Naive thymus-derived CD8-positive, alpha-beta T cell (primary cell): Measurements from ENCODE around the gene TSGA10IP. TPM values are rescaled to one million over a fixed set of nuclear protein-coding genes. Genes with fewer than 3 reads are reported as not detected.

Experiments
- ATAC-seq, 2 donors: fragments of 150-1000 bp; cut with Tn5 transposase in 1 of 2; sonication (Bioruptor Pico), chemical (Tn5 transposase) in 1 of 2; 1 replicate in 1 of 2; 2 replicates in 1 of 2; pipeline ENCODE4 v1.10.0; 2021; ENCODE audit warnings: mild to moderate bottlenecking in 2 of 2, moderate library complexity in 2 of 2
- POLR2A ChIA-PET: fragments of 350-600 bp; sonication (Branson Sonifier 250); formaldehyde crosslinking; loops from one replicate; lab custom pipeline; 2021; ENCODE audit warnings: antibody characterized with exemption; lab: Charles Lee
- DNase-seq, 10 donors: peaks; one replicate each; pipeline versions ENCODE4 v3.0.0 to v3.0.0-alpha.2; 2020 to 2022
- H3K27ac Mint-ChIP-seq, 10 donors: one replicate each; pipeline ENCODE4 v1.8.0; 2020 to 2022; ENCODE audit warnings: mild to moderate bottlenecking in 10 of 10, mixed read lengths in 10 of 10, moderate library complexity in 4 of 10, inconsistent platforms in 1 of 10
- H3K27me3 Mint-ChIP-seq, 5 donors: one replicate each; pipeline ENCODE4 v1.8.0; 2021 to 2022; ENCODE audit warnings: mixed read lengths in 5 of 5
- H3K36me3 Mint-ChIP-seq, 3 donors: one replicate each; pipeline ENCODE4 v1.8.0; 2020 to 2022; ENCODE audit warnings: mixed read lengths in 3 of 3, mild to moderate bottlenecking in 2 of 3, inconsistent platforms in 1 of 3
- H3K4me1 Mint-ChIP-seq, 4 donors: one replicate each; pipeline ENCODE4 v1.8.0; 2021 to 2022; ENCODE audit warnings: mixed read lengths in 4 of 4
- H3K4me3 Mint-ChIP-seq, 10 donors: one replicate each; pipeline ENCODE4 v1.8.0; 2020 to 2022; ENCODE audit warnings: mild to moderate bottlenecking in 10 of 10, mixed read lengths in 10 of 10, moderate library complexity in 6 of 10, inconsistent platforms in 1 of 10
- H3K9me3 Mint-ChIP-seq, 9 donors: one replicate each; pipeline ENCODE4 v1.8.0; 2020 to 2022; ENCODE audit warnings: mixed read lengths in 9 of 9, mild to moderate bottlenecking in 3 of 9, inconsistent platforms in 1 of 9, moderate library complexity in 1 of 9
- polyA plus RNA-seq, 3 donors: library from polyadenylated mRNA; unstranded; fragments of 300-500 nt; fragmentation: Illumina TruSeq; gene quantifications; one replicate each; pipeline ENCODE4 v1.2.3, GENCODE V29; 2021
- total RNA-seq, 8 experiments: library from RNA in 2 of 8; stranded (reverse) in 2 of 8; gene quantifications; one replicate each; pipeline ENCODE4 v1.2.3 and lab custom pipeline; 2021 to 2026

Gene TSGA10IP
- not detected for total RNA-seq
- polyA plus RNA-seq, result not detected
- total RNA-seq (lab: John Stamatoyannopoulos, UW), result 0 to 0.22 (median 0) reads per million in 6 experiments

GRCh38 chr11:65945430-65945911, at the start of gene TSGA10IP:
TSS of gene TSGA10IP (plus strand) at chr11:65945480. CDS start at chr11:65945676, 196 bp downstream.
- peaks cover 0 to 5% (median 0%) of the 10 kb centered on the region in 5 donors for H3K27me3 Mint-ChIP-seq
- no peak within 1 kb of the TSS for H3K4me3 Mint-ChIP-seq
- no peak within 1 kb of the TSS for H3K27ac Mint-ChIP-seq
- H3K9me3 Mint-ChIP-seq, result no peaks in the 10 kb centered on the region
- ATAC-seq (no peak), DNase-seq (no peak)
- POLR2A ChIA-PET, result interaction anchor here (1.3 kb wide), 1 partner anchor 15 kb away, joined by 3 read pairs; no protein-coding TSS in a partner anchor
- H3K36me3 Mint-ChIP-seq, result no peaks in the 10 kb centered on the region
- H3K4me1 Mint-ChIP-seq, result peaks cover 0 to 8% (median 0%) of the 10 kb centered on the region in 4 donors

- Mint-ChIP-seq H3K27ac (peak overlapping the region in 7 of 10 donors; percentile 14 to 83 (median 62)), H3K4me1 (peaks cover 12 to 42% (median 38%) of the 10 kb centered on the region in 4 donors), H3K36me3 (no peaks in the 10 kb centered on the region), H3K27me3 (peaks cover 0 to 3% (median 0%) of the 10 kb centered on the region in 5 donors), H3K9me3 (no peaks in the 10 kb centered on the region), H3K4me3 (peak overlapping the region in 6 of 10 donors; percentile 3 to 71 (median 52))
- POLR2A ChIA-PET, result interaction anchor here (1.1 to 12.2 kb wide), 4 partner anchors 10 to 36 kb away, joined by 4 to 209 read pairs (median 94); partner anchors contain the start of genes C11orf68, CTSW, DRAP1 and EFEMP2
- ATAC-seq, result no peak
- no peak for DNase-seq
Observed at GRCh38 chr11:65895482-65895981, 49.7 kb upstream of the TSGA10IP start.

- POLR2A ChIA-PET, result interaction anchor here (1.1 to 12.2 kb wide), 5 partner anchors 9 to 37 kb away, joined by 4 to 209 read pairs (median 11); partner anchors contain the start of genes C11orf68, CTSW, DRAP1 and EFEMP2
- ATAC-seq (no peak), DNase-seq (no peak)
- H3K4me3 Mint-ChIP-seq, result peak overlapping the region in 5 of 10 donors; percentile 15 to 71 (median 58)
- H3K27ac Mint-ChIP-seq, result peak overlapping the region in 5 of 10 donors; percentile 29 to 69 (median 67)
- no peaks in the 10 kb centered on the region for H3K36me3 Mint-ChIP-seq
- H3K9me3 Mint-ChIP-seq, result no peaks in the 10 kb centered on the region
- peaks cover 0 to 3% (median 0%) of the 10 kb centered on the region in 5 donors for H3K27me3 Mint-ChIP-seq
- H3K4me1 Mint-ChIP-seq, result peaks cover 13 to 47% (median 39%) of the 10 kb centered on the region in 4 donors
Observed at GRCh38 chr11:65896034-65896999, 49.0 kb upstream of the TSGA10IP start.

GRCh38 chr11:65897020-65897471, 48.2 kb upstream of the TSGA10IP start:
- DNase-seq (no peak), ATAC-seq (no peak)
- H3K4me3 Mint-ChIP-seq, result no peak overlapping the region
- H3K27ac Mint-ChIP-seq, result peak overlapping the region in 1 of 10 donors; percentile 12
- peaks cover 13 to 45% (median 36%) of the 10 kb centered on the region in 4 donors for H3K4me1 Mint-ChIP-seq
- H3K9me3 Mint-ChIP-seq, result no peaks in the 10 kb centered on the region
- H3K36me3 Mint-ChIP-seq, result no peaks in the 10 kb centered on the region
- H3K27me3 Mint-ChIP-seq, result peaks cover 0 to 3% (median 0%) of the 10 kb centered on the region in 5 donors
- POLR2A ChIA-PET, result interaction anchor here (0.7 to 10.6 kb wide), 4 partner anchors 12 to 37 kb away, joined by 3 to 183 read pairs (median 8); partner anchors contain the start of genes C11orf68, DRAP1 and MUS81

- Mint-ChIP-seq H3K36me3 (no peaks in the 10 kb centered on the region), H3K4me1 (peaks cover 4 to 33% (median 18%) of the 10 kb centered on the region in 4 donors), H3K9me3 (no peaks in the 10 kb centered on the region), H3K27me3 (peaks cover 0 to 3% (median 0%) of the 10 kb centered on the region in 5 donors), H3K4me3 (peak overlapping the region; percentile 66 to 87 (median 78)), H3K27ac (peak overlapping the region in 6 of 10 donors; percentile 52 to 92 (median 66))
- DNase-seq (no peak), ATAC-seq (no peak)
- POLR2A ChIA-PET, result interaction anchor here (0.7 to 6.2 kb wide), 9 partner anchors 9 to 414 kb away, joined by 3 to 105 read pairs (median 4); partner anchors contain the start of genes C11orf68, CCDC85B, DRAP1 and FIBP
Observed at GRCh38 chr11:65898656-65899355, 46.5 kb upstream of the TSGA10IP start.

GRCh38 chr11:65899356-65900124, 45.7 kb upstream of the TSGA10IP start:
- Mint-ChIP-seq H3K27me3 (peaks cover 0 to 4% (median 0%) of the 10 kb centered on the region in 5 donors), H3K4me3 (peak overlapping the region; percentile 50 to 78 (median 61)), H3K4me1 (peaks cover 2 to 27% (median 12%) of the 10 kb centered on the region in 4 donors), H3K9me3 (no peaks in the 10 kb centered on the region), H3K27ac (peak overlapping the region in 3 of 10 donors; percentile 28 to 58 (median 57)), H3K36me3 (no peaks in the 10 kb centered on the region)
- POLR2A ChIA-PET, result interaction anchor here (0.7 to 6.2 kb wide), 7 partner anchors 9 to 413 kb away, joined by 3 to 105 read pairs (median 14); partner anchors contain the start of genes C11orf68, CCDC85B, DRAP1 and FIBP
- ATAC-seq (peak in 1 of 2 donors; percentile 11), DNase-seq (peak in 4 of 10 donors; percentile 33 to 55 (median 43))

- peaks cover 2 to 24% (median 10%) of the 10 kb centered on the region in 4 donors for H3K4me1 Mint-ChIP-seq
- H3K9me3 Mint-ChIP-seq, result no peaks in the 10 kb centered on the region
- POLR2A ChIA-PET, result interaction anchor here (0.8 to 6.2 kb wide), 11 partner anchors 10 to 417 kb away, joined by 3 to 105 read pairs (median 6); partner anchors contain the start of genes C11orf68, CCDC85B, CD248 and CTSW
- peaks cover 0 to 4% (median 0%) of the 10 kb centered on the region in 5 donors for H3K27me3 Mint-ChIP-seq
- peak; percentile 93 to 98 for ATAC-seq
- peak; percentile 85 to 95 (median 91) for DNase-seq
- peak within 1 kb of the TSS in 9 of 10 donors; percentile 41 to 94 (median 72) for H3K27ac Mint-ChIP-seq
- H3K4me3 Mint-ChIP-seq, result peak within 1 kb of the TSS; percentile 57 to 80 (median 74)
- no peaks in the 10 kb centered on the region for H3K36me3 Mint-ChIP-seq
Observed at GRCh38 chr11:65900125-65900898, 45.0 kb upstream of the TSGA10IP start, which contains the start of gene FOSL1. TSS of gene FOSL1 (minus strand) at chr11:65900388. CDS start at chr11:65900339, 49 bp downstream.

- POLR2A ChIA-PET, result interaction anchor here (0.8 to 6.2 kb wide), 11 partner anchors 11 to 417 kb away, joined by 3 to 105 read pairs (median 6); partner anchors contain the start of genes C11orf68, CCDC85B, CD248 and CTSW
- H3K36me3 Mint-ChIP-seq, result no peaks in the 10 kb centered on the region
Observed at GRCh38 chr11:65900899-65901180, 44.4 kb upstream of the TSGA10IP start.

GRCh38 chr11:65903068-65903481, 42.2 kb upstream of the TSGA10IP start:
- POLR2A ChIA-PET, result interaction anchor here (6.2 kb wide), 1 partner anchor 13 kb away, joined by 105 read pairs; the partner anchor contains the start of genes CCDC85B and FIBP
- Mint-ChIP-seq H3K36me3 (no peaks in the 10 kb centered on the region), H3K27ac (peak overlapping the region in 1 of 10 donors; percentile 41), H3K27me3 (peaks cover 0 to 4% (median 0%) of the 10 kb centered on the region in 5 donors), H3K9me3 (no peaks in the 10 kb centered on the region), H3K4me1 (peaks cover 0 to 19% (median 4%) of the 10 kb centered on the region in 4 donors), H3K4me3 (no peak overlapping the region)
- DNase-seq, result no peak
- ATAC-seq, result no peak

More at GRCh38 chr11:65900899-65901180, 44.4 kb upstream of the TSGA10IP start:
- no peaks in the 10 kb centered on the region for H3K9me3 Mint-ChIP-seq
- peak overlapping the region; percentile 57 to 80 (median 74) for H3K4me3 Mint-ChIP-seq
- H3K27me3 Mint-ChIP-seq, result peaks cover 0 to 4% (median 0%) of the 10 kb centered on the region in 5 donors
- DNase-seq, result no peak
- no peak for ATAC-seq
- peak overlapping the region in 9 of 10 donors; percentile 41 to 94 (median 72) for H3K27ac Mint-ChIP-seq
- H3K4me1 Mint-ChIP-seq, result peaks cover under 1 to 21% (median 7%) of the 10 kb centered on the region in 4 donors

- DNase-seq (no peak), ATAC-seq (no peak)
- H3K36me3 Mint-ChIP-seq, result no peaks in the 10 kb centered on the region
- H3K4me3 Mint-ChIP-seq, result peak overlapping the region in 1 of 10 donors; percentile 29
- H3K27ac Mint-ChIP-seq, result peak overlapping the region in 1 of 10 donors; percentile 15
- H3K27me3 Mint-ChIP-seq, result peaks cover 0 to 4% (median 0%) of the 10 kb centered on the region in 5 donors
- no peaks in the 10 kb centered on the region for H3K9me3 Mint-ChIP-seq
- POLR2A ChIA-PET, result interaction anchor here (0.9 to 6.2 kb wide), 2 partner anchors 13 to 24 kb away, joined by 4 to 105 read pairs; partner anchors contain the start of genes CCDC85B and FIBP
- H3K4me1 Mint-ChIP-seq, result peaks cover 0 to 18% (median 4%) of the 10 kb centered on the region in 4 donors
Observed at GRCh38 chr11:65903715-65904114, 41.6 kb upstream of the TSGA10IP start.
